HG03135 (cell line): Measurements from ENCODE around the gene GSC.
"Not testable (repeated sequence)": the region's sequence is repeated elsewhere in the genome, so short reads cannot be mapped to it uniquely, and the experiment has no call there.

Experiments
- ATAC-seq: cut with Tn5 transposase; IDR thresholded peaks from one replicate; pipeline ENCODE4 v1.9.1; 2021; ENCODE audit warnings: mild to moderate bottlenecking, moderate library complexity; ENCODE audit not compliant: unreplicated experiment

The GSC gene

DNA sequence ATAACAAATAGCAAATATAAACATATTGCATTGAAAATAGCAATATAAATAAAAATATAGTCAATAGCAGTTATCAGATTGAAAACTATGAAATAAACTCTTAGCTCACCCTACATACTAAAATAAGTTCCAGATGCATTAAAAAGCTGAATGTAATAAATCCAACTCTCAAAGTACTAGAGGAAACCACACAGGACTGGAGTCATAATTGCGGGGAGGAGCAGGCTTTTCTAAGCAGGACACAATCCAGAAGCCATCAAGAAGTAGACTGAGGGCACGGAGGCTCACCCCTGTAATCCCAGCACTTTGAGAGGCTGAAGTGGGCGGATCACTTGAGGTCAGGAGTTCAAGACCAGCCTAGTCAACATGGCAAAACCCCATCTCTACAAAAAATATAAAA, 22.2 kb downstream of the GSC start:
- ATAC-seq = no peak

DNA sequence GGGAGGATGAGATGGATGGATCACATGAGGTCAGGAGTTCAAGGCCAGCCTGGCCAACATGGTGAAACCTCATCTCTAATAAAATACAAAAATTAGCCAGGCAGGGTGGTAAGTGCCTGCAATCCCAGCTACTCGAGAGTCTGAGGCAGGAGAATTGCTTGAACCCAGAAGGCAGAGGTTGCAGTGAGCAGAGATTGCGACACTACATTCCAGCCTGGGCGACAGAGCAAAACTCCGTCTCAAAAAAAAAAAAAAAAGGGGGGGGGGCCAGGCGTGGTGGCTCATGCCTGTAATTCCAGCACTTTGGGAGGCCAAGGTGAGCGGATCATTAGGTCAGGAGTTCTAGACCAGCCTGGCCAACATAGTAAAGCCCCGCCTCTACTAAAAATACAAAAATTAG, 22.8 kb downstream of the GSC start:
- not testable (repeated sequence) for ATAC-seq

DNA sequence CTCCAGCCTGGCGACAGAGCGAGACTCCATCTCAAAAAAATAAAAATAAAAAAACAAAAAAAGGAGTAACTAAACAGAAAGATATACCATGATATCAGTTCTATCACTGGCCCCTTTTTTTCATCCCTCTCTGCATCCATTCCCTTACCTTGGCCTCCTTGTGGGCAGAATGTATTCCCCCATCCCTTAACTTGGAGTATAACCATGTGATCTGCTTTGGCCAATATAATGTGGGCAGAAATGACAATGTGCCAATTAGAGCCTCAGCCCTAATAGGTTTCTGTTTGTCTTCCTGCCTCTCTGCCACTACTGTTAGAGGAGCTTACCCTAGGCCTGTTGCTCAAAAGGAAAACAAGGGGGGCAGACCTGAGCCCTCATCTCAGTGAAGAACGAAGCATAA, 23.8 kb downstream of the GSC start:
- no peak for ATAC-seq

DNA sequence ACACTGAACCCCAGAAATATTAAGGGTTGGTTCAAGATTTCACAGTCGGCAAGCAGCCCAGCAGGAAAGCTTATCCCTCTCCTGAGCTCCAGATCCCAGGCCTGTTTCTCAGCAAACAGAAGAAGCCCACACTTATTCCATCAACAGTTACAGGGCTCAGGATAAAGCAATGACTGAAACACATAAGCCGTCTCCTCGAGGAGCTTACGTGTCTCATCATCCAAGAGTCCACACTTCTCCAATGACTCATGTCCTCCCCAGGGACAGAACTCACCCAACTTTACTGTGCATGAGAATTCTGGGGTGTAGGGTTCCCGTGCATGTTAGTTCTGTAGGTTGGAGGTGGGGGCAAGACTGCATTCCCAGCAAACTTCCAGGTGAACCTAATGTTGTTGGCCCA, 31.2 kb downstream of the GSC start:
- no peak for ATAC-seq

DNA sequence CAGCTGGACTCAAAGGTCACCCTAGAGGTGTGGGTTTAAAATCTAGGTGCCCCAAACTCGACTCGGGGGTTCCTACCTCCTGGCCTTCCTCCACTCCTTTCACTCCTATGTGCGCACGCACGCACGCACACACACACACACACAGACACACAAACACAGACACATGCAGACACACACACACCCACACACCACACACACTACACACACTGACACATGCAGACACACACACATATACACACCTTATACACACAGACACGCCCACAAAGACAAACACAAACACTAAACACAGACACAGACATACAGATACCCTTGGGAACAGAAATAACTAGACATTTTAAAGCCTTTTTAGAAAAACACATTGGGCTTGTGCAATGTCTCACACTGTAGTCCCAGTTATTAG, 31.8 kb downstream of the GSC start:
- no peak for ATAC-seq

DNA sequence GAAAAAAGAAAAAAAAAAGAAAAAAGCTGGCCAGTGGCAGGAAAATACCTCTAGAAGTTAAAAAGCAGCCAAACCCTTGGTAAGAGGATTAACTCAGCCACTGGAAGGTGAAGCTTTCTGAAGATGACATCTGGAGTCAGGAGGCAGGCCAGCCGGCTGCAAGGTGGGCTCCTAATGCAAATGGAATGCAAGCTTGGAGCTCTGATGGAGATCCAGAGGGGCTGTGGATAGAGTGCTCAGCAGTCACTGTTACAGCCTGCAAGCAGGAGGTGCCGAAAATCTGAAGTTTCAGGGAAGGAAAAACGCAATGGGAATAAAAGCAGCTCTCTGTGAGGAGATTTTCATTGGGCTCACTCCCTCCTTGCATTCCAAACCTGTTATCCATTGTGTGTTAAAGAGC, 41.0 kb downstream of the GSC start:
- no peak for ATAC-seq

DNA sequence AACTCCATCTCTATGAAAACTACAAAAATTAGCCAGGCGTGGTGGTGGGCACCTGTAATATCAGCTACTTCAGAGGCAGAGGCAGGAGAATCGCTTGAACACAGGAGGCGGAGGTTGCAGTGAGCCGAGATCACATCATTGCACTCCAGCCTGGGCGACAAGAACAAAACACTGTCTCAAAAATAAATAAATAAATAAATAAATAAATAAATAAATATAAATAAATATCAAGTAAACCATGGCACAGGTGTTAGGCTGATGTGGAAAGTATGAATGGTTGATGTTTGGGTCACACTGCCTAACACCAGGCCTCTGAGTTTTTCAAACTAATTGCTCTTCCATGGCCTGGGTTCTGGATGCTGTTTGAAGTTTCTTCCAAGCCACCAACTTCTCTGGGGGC, 41.5 kb downstream of the GSC start:
- not testable (repeated sequence) for ATAC-seq

DNA sequence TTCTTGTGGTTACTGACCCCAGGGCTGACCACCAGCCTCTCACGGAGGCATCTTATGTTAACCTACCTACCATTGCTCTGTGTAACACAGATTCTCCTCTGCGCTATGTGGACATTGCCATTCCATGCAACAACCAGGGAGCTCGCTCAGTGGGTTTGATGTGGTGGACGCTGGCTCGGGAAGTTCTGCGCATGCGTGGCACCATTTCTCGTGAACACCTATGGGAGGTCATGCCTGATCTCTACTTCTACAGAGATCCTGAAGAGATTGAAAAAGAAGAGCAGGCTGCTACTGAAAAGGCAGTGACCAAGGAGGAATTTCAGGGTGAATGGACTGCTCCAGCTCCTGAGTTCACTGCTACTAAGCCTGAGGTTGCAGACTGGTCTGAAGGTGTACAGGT, 43.3 kb downstream of the GSC start:
- not testable (repeated sequence) for ATAC-seq

DNA sequence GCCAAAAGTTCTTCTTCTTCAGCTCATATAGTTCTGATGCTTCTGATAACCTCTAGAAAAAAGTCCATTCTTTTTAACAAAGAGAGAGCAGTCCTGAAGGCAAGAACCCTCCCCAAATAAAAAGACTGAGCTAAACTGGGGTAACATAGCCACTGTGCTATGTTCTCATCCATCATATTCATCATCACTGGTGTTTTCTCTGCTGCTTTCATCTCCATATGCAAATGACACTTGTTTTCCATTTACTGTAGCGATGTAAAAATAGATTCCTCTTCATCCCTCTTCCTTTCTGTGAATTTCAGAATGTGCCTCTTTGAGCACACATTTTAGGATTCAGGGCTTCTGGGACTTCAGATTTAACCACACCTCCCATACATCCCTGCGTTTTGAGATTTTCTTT, 44.9 kb downstream of the GSC start:
- ATAC-seq = no peak

DNA sequence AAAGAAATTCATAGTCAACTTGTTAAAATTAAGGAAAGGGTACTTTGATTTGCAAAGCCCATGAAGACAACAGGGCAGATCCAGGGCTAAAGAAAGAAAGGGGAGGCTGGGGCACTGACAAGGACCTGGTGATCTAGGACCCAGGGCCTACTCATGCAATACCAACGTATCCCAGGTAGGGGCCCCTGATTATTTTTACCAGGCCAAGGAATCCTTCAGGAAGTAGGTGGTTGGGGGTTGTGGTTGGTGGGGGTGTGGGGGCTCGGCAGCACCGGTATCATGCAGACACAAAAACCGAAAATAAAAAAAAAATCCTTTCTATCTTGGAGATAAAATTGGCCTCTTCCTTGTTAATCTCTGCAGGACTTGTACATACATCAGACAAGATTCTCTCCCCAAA, 47.5 kb downstream of the GSC start:
- ATAC-seq = no peak
